Measurements from ENCODE around the gene ENHO.

DNA sequence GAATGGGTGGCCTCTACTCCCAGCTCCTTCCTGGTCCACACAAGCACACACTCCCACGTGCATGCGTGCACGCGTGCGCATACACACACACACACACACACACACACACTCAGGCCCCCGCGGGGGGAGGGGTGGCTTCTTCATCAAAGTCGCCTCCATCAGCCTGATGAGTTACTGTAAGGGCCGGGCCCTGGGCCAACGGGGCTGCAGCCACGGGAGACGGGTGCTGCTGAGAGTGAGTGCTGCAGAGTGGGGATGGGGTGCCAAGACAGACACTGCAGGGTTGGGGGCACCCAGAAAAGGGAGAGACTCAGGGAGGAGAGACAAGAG is 48.7 kb upstream of the ENHO start:
- TF ChIP-seq, protein P1, sequence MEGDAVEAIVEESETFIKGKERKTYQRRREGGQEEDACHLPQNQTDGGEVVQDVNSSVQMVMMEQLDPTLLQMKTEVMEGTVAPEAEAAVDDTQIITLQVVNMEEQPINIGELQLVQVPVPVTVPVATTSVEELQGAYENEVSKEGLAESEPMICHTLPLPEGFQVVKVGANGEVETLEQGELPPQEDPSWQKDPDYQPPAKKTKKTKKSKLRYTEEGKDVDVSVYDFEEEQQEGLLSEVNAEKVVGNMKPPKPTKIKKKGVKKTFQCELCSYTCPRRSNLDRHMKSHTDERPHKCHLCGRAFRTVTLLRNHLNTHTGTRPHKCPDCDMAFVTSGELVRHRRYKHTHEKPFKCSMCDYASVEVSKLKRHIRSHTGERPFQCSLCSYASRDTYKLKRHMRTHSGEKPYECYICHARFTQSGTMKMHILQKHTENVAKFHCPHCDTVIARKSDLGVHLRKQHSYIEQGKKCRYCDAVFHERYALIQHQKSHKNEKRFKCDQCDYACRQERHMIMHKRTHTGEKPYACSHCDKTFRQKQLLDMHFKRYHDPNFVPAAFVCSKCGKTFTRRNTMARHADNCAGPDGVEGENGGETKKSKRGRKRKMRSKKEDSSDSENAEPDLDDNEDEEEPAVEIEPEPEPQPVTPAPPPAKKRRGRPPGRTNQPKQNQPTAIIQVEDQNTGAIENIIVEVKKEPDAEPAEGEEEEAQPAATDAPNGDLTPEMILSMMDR (IDR thresholded peaks at IDR 0.05; ENCODE audit: low read length): no peak
- no peak for TF ChIP-seq EZH2 (IDR thresholded peaks at IDR 0.05; ENCODE audit: borderline replicate concordance, low read length)
